OCI-LY7 (cell line): Measurements from ENCODE around the gene C19orf73.

Experiments used
- EZH2phosphoT487 ChIP-seq: fragments of 200-600 bp; sonication (generic); IDR thresholded peaks from 2 replicates; pipeline ENCODE4 v1.6.1; 2018; ENCODE audit warnings: low read depth, borderline replicate concordance, mild to moderate bottlenecking, mixed run types, antibody characterized with exemption, low read length, moderate library complexity, mixed read lengths
- TF ChIP-seq, protein P1 (sequence below): fragments of 200-600 bp; sonication (generic); conservative IDR thresholded peaks from 2 replicates; pipeline ENCODE4 v1.5.1; 2014; ENCODE audit warnings: mild to moderate bottlenecking, antibody characterized with exemption, low read length, moderate library complexity, mixed read lengths

DNA sequence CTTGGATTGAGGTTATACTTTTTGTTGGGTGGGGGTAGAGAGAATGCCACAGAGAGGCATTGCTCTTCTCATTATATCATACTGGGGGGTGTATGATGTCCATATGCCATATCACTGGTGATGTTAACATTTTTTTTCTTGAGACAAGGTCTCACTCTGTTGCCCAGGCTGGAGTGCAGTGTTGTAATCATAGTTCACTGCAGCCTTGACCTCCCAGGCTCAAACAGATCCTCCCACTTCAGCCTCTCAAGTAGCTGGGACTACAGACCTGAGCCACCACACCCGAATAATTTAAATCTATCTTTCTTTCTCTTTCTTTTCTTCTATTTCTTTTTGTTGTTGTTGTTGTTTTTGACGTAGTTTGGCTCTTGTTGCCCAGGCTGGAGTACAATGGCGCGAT is 38.6 kb downstream of the C19orf73 start:
- TF ChIP-seq, protein P1, sequence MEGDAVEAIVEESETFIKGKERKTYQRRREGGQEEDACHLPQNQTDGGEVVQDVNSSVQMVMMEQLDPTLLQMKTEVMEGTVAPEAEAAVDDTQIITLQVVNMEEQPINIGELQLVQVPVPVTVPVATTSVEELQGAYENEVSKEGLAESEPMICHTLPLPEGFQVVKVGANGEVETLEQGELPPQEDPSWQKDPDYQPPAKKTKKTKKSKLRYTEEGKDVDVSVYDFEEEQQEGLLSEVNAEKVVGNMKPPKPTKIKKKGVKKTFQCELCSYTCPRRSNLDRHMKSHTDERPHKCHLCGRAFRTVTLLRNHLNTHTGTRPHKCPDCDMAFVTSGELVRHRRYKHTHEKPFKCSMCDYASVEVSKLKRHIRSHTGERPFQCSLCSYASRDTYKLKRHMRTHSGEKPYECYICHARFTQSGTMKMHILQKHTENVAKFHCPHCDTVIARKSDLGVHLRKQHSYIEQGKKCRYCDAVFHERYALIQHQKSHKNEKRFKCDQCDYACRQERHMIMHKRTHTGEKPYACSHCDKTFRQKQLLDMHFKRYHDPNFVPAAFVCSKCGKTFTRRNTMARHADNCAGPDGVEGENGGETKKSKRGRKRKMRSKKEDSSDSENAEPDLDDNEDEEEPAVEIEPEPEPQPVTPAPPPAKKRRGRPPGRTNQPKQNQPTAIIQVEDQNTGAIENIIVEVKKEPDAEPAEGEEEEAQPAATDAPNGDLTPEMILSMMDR: no peak
- TF ChIP-seq EZH2phosphoT487: no peak
